ENCODE results near the gene MAP2. TPM values are rescaled to one million over a fixed set of nuclear protein-coding genes. Genes with fewer than 3 reads are reported as not detected.

Gene MAP2
- total RNA-seq, 2 experiments from 2014 or later, result not detected

DNA sequence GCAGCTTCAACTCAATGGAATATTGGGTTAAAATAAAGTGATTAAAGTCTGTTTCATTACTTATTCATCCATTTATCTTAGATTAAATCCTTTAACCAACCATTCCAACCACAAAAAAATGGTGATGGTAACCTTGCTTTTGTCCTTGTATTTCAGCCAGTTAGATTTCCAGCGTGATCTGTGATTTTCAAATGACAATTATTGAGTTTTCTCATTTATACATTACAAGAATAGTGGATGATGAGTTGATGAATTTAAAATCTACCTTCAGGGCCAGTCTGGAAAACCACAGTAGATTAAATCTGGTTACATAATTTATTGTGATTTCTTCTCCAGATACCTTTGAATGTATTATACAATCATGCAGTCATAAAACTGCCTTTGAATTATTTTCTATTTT is 318.1 kb downstream of the MAP2 start:
- no peak overlapping the region for H3K27ac Mint-ChIP-seq
- no peak for ATAC-seq
- no peak for DNase-seq
- no peaks in the 10 kb centered on the region for H3K36me3 Mint-ChIP-seq (ENCODE audit: low read depth)
- no peaks in the 10 kb centered on the region for H3K9me3 Mint-ChIP-seq (ENCODE audit: insufficient read depth)
- H3K27me3 Mint-ChIP-seq (ENCODE audit: low read depth), result no peaks in the 10 kb centered on the region
- no peaks in the 10 kb centered on the region for H3K4me1 Mint-ChIP-seq (ENCODE audit: low read depth)
- H3K4me3 Mint-ChIP-seq, result no peak overlapping the region
- POLR2A ChIA-PET, result no interaction called here
- CTCF ChIA-PET, result no interaction called here

DNA sequence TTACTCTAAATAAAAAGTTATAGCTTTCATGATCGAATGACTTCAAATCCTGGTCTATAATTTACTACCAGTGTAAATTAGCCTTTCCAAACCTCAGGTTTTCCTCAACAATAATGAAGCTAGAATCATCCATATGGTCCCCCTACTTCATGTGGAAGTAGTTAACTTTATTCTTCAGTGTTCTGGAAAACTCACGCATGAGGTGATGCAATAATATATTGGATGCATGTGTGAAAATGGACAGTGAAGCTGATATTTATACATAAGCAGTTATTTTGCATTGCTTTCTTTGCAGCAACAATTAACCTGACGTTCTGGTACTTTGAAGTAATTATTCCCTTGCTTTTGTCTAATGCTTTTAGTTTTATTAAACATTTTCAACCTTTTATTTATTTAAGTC is 329.2 kb downstream of the MAP2 start:
- no peak overlapping the region for H3K4me3 Mint-ChIP-seq
- no peak overlapping the region for H3K27ac Mint-ChIP-seq
- no peak for ATAC-seq
- no peak for DNase-seq
- CTCF ChIA-PET, result no interaction called here
- H3K4me1 Mint-ChIP-seq (ENCODE audit: low read depth), result no peaks in the 10 kb centered on the region
- no peaks in the 10 kb centered on the region for H3K27me3 Mint-ChIP-seq (ENCODE audit: low read depth)
- POLR2A ChIA-PET, result no interaction called here
- no peaks in the 10 kb centered on the region for H3K9me3 Mint-ChIP-seq (ENCODE audit: insufficient read depth)
- H3K36me3 Mint-ChIP-seq (ENCODE audit: low read depth), result no peaks in the 10 kb centered on the region

DNA sequence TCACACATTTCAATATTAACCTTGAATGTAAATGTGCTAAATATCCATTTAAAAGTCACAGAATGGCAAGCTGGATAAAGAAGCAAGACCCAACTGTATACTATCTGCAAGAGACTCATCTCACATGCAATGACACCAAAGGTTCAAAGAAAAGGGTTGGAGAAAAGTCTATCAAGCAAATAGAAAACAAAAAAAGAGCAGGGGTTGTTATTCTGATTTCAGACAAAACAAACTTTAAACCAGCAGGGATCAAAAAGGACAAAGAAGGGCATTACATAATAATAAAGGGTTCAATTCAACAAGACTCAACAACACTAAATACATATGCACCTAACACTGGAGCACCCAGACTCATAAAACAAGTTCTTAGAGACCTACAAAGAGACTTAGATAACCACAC is 333.3 kb downstream of the MAP2 start:
- DNase-seq (no peak), ATAC-seq (no peak)
- Mint-ChIP-seq H3K9me3 (ENCODE audit: insufficient read depth) (no peaks in the 10 kb centered on the region), H3K27ac (no peak overlapping the region), H3K4me3 (no peak overlapping the region), H3K36me3 (ENCODE audit: low read depth) (no peaks in the 10 kb centered on the region), H3K27me3 (ENCODE audit: low read depth) (no peaks in the 10 kb centered on the region), H3K4me1 (ENCODE audit: low read depth) (no peaks in the 10 kb centered on the region)
- ChIA-PET CTCF (no interaction called here), POLR2A (no interaction called here)

DNA sequence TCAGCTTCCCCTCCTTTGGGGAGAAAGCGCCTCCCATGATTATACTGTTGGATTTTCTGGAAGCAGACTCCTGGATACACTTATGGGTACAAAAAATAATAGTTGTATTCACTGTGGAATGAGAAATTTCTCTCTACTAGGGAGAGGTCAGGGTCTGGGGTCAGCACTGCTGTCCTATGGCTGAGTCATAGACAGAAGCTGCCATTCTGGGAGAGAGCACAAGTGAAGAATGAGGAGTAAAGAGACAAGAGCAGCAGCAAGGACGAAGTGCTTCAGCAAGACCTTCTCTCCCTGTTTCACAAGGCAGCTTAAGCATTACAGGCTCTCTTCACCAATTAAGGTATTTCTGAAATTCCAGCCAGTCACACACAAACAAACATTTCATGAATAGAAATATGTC is 337.7 kb downstream of the MAP2 start:
- Mint-ChIP-seq H3K9me3 (ENCODE audit: insufficient read depth) (no peaks in the 10 kb centered on the region), H3K36me3 (ENCODE audit: low read depth) (no peaks in the 10 kb centered on the region)
- CTCF ChIA-PET, result no interaction called here

DNA sequence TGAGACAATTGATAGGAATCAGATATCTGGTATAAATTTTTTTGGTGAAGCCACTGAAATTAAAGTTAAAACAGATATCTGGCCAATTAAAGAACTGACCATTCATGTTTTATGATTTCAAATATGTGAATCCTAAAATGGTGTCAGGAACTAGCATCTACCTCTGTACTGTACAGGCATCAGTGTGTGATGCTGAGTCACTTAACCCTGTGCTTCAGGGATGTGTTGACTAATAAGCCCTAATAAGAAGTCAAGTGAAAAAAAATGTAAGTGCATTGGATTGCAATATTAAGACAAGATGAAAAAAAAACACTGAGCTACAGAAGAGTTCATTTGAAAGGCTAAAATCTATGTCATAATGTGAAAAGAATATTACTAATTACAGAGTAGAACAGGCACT is 338.7 kb downstream of the MAP2 start:
- H3K4me3 Mint-ChIP-seq, result no peak overlapping the region
- ATAC-seq (no peak), DNase-seq (no peak)
- no peak overlapping the region for H3K27ac Mint-ChIP-seq
- CTCF ChIA-PET, result no interaction called here
- H3K27me3 Mint-ChIP-seq (ENCODE audit: low read depth), result no peaks in the 10 kb centered on the region
- POLR2A ChIA-PET, result interaction anchor here (0.6 kb wide), 1 partner anchor 296 kb away, joined by 3 read pairs; no protein-coding TSS in a partner anchor
- H3K9me3 Mint-ChIP-seq (ENCODE audit: insufficient read depth), result no peaks in the 10 kb centered on the region
- no peaks in the 10 kb centered on the region for H3K36me3 Mint-ChIP-seq (ENCODE audit: low read depth)
- H3K4me1 Mint-ChIP-seq (ENCODE audit: low read depth), result no peaks in the 10 kb centered on the region

More for the DNA sequence above, 337.7 kb downstream of the MAP2 start:
- ATAC-seq, result no peak
- Mint-ChIP-seq H3K27ac (no peak overlapping the region), H3K4me1 (ENCODE audit: low read depth) (no peaks in the 10 kb centered on the region), H3K27me3 (ENCODE audit: low read depth) (no peaks in the 10 kb centered on the region), H3K4me3 (no peak overlapping the region)
- no peak for DNase-seq
- POLR2A ChIA-PET, result no interaction called here

DNA sequence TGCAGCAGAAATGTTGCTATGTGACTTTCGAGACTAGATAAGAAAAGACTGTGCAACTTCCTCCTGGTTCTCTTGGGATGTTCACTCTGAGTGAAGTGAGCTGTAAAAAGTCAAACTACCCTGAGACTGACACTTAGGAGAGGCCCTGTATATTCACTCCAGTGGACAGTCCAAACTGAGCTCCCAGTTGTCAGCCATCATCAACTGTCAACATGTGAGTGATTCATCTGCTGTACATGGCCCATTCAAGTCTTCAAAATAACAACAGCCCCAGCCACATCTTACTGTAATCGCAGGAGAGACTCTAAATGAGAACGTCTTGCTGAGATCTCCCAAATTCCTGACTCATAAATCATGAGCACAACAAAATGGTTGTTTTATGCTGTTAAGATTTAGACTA is 339.3 kb downstream of the MAP2 start:
- POLR2A ChIA-PET, result interaction anchor here (0.6 kb wide), 1 partner anchor 297 kb away, joined by 3 read pairs; no protein-coding TSS in a partner anchor

DNA sequence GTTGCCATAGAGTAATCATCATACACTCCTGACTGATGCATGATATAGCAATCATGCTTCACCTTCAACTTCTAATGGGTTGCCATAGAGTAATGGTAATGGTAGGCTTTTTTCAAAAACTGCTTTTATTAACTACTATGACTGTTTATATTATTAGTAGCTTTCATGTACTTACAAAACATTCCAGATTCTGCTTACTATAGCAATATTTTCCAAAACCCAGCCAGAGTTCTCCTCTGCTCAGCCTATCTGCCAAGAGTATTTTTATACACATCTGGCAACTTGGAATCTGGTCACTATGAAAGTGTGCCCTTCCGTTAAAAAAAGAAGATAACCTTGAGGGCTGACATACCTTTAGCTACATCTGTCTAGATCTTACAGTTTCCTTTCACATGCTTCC is 342.8 kb downstream of the MAP2 start:
- H3K4me1 Mint-ChIP-seq (ENCODE audit: low read depth), result no peaks in the 10 kb centered on the region
- ChIA-PET POLR2A (no interaction called here), CTCF (no interaction called here)
- H3K9me3 Mint-ChIP-seq (ENCODE audit: insufficient read depth), result no peaks in the 10 kb centered on the region
- H3K27me3 Mint-ChIP-seq (ENCODE audit: low read depth), result peaks cover 8% of the 10 kb centered on the region
- H3K36me3 Mint-ChIP-seq (ENCODE audit: low read depth), result no peaks in the 10 kb centered on the region
- no peak overlapping the region for H3K4me3 Mint-ChIP-seq
- no peak for ATAC-seq
- H3K27ac Mint-ChIP-seq, result no peak overlapping the region
- no peak for DNase-seq

More for the DNA sequence above, 339.3 kb downstream of the MAP2 start:
- DNase-seq, result no peak
- no peaks in the 10 kb centered on the region for H3K4me1 Mint-ChIP-seq (ENCODE audit: low read depth)
- H3K9me3 Mint-ChIP-seq (ENCODE audit: insufficient read depth), result no peaks in the 10 kb centered on the region
- H3K27me3 Mint-ChIP-seq (ENCODE audit: low read depth), result no peaks in the 10 kb centered on the region
- CTCF ChIA-PET, result no interaction called here
- ATAC-seq, result no peak
- no peak overlapping the region for H3K4me3 Mint-ChIP-seq
- H3K36me3 Mint-ChIP-seq (ENCODE audit: low read depth), result no peaks in the 10 kb centered on the region
- H3K27ac Mint-ChIP-seq, result no peak overlapping the region

DNA sequence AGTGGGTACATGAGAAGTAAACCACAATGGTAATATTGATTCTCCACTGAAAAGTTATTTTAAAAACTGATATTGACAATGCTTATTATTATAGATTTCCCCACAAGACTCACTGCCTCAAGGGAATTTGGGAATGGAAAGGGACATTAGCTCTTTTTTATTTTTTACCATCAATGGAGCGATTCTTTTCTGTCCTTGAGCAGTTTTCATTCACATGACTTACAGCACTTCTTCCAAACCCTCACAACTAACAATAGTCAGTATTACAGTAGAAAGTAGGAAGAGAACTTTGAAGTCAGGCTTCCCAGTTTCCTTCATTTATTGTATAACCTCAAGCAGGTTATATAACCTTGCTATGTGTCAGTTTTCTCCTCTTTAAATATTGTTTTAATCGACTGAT is 343.5 kb downstream of the MAP2 start:
- ATAC-seq (no peak), DNase-seq (no peak)
- no peak overlapping the region for H3K4me3 Mint-ChIP-seq
- no peaks in the 10 kb centered on the region for H3K9me3 Mint-ChIP-seq (ENCODE audit: insufficient read depth)
- H3K4me1 Mint-ChIP-seq (ENCODE audit: low read depth), result no peaks in the 10 kb centered on the region
- ChIA-PET POLR2A (no interaction called here), CTCF (no interaction called here)
- peaks cover 10% of the 10 kb centered on the region for H3K27me3 Mint-ChIP-seq (ENCODE audit: low read depth)
- no peak overlapping the region for H3K27ac Mint-ChIP-seq
- H3K36me3 Mint-ChIP-seq (ENCODE audit: low read depth), result no peaks in the 10 kb centered on the region

DNA sequence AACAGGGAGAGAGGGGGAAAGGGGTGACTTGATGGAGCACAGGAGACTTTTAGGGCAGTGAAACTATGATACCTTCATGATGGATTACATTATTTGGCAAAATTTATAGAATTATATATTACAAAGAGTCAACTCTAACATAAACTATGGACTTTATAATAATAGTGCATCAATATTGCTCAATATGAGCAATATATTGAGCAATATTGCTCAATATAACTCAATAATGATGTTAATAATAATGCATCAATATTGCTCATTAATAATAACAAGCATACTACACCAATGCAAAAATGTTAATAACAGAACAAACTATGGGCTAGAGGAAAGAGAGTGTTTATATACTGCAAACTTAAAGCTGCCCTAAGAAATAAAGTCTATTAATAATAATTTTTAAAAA is 344.7 kb downstream of the MAP2 start:
- ATAC-seq, result no peak
- POLR2A ChIA-PET, result no interaction called here
- DNase-seq, result no peak
- peaks cover 19% of the 10 kb centered on the region for H3K27me3 Mint-ChIP-seq (ENCODE audit: low read depth)
- CTCF ChIA-PET, result no interaction called here
- no peaks in the 10 kb centered on the region for H3K9me3 Mint-ChIP-seq (ENCODE audit: insufficient read depth)
- no peaks in the 10 kb centered on the region for H3K4me1 Mint-ChIP-seq (ENCODE audit: low read depth)
- no peak overlapping the region for H3K27ac Mint-ChIP-seq
- no peaks in the 10 kb centered on the region for H3K36me3 Mint-ChIP-seq (ENCODE audit: low read depth)
- no peak overlapping the region for H3K4me3 Mint-ChIP-seq

DNA sequence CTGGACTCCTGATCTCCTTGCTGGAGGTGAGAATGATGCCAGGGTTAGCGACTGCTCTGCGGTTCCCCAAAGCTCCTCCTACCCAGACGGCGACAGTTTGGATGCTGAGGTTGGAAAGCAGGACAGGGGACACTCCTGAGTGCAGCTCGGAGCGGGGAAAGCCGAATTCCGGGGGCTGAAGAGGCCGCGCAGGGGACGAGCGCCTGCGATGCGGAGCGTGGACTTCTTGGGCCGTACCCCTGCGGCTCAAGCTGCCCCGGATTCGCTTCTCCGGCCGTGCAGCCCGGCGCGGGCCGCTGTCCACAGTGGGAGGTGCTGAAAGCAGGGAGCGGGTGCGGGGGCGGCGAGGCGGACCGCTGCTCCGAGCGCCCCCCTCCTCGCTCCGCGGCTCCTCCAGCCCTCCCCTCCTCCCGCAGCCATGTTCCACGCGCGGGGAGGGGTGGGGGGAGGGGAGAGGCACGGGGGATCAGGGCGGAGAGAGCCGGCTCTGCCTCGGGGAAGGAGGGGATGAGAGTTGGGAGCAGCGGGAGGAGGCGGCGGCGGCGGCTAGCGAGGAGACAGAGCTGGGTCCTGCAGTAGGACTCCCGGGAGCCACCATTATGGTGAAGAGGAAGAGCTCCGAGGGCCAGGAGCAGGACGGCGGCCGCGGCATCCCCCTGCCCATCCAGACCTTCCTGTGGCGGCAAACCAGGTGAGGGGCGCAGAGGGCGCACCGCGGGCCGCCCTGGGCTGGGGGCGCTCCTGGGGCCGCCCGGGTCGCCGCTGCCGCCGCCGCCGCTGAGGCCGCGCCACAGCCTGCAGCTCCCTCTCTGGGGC is 347.8 kb downstream of the MAP2 start, which contains the start of gene UNC80:
Gene UNC80, plus strand, starts transcription at position 359 of the 816 bp plus-strand sequence. Its CDS starts 241 bp downstream, at position 600.
- Mint-ChIP-seq H3K9me3 (ENCODE audit: insufficient read depth) (no peaks in the 10 kb centered on the region), H3K4me1 (ENCODE audit: low read depth) (no peaks in the 10 kb centered on the region), H3K27ac (no peak within 1 kb of the TSS), H3K27me3 (ENCODE audit: low read depth) (peaks cover 19% of the 10 kb centered on the region), H3K4me3 (no peak within 1 kb of the TSS), H3K36me3 (ENCODE audit: low read depth) (no peaks in the 10 kb centered on the region)
- CTCF ChIA-PET, result no interaction called here
- POLR2A ChIA-PET, result no interaction called here
- ATAC-seq, result no peak
- DNase-seq, result peak; percentile 40

DNA sequence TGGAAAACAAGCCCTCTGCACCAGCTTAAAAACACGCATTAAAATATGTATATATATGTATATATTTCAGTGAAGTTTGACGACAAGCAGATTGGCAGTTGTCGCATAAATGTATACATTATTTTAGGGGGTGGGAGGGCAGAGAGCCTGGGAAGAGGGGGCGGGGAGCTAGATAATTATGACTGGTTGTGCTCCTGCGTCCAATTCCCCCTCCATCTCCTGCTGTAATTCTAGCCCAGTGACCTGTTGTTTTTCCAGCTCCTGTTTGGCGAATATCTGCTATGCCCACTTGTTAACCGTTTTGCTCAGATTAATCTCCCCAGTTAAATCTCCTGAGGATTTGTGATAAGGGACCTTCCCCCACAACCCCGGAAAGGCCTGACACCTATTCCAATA is 348.4 kb downstream of the MAP2 start:
- DNase-seq (no peak), ATAC-seq (no peak)
- no peak overlapping the region for H3K4me3 Mint-ChIP-seq
- no peaks in the 10 kb centered on the region for H3K9me3 Mint-ChIP-seq (ENCODE audit: insufficient read depth)
- H3K27me3 Mint-ChIP-seq (ENCODE audit: low read depth), result peaks cover 19% of the 10 kb centered on the region
- ChIA-PET POLR2A (no interaction called here), CTCF (no interaction called here)
- no peaks in the 10 kb centered on the region for H3K36me3 Mint-ChIP-seq (ENCODE audit: low read depth)
- no peak overlapping the region for H3K27ac Mint-ChIP-seq
- no peaks in the 10 kb centered on the region for H3K4me1 Mint-ChIP-seq (ENCODE audit: low read depth)

DNA sequence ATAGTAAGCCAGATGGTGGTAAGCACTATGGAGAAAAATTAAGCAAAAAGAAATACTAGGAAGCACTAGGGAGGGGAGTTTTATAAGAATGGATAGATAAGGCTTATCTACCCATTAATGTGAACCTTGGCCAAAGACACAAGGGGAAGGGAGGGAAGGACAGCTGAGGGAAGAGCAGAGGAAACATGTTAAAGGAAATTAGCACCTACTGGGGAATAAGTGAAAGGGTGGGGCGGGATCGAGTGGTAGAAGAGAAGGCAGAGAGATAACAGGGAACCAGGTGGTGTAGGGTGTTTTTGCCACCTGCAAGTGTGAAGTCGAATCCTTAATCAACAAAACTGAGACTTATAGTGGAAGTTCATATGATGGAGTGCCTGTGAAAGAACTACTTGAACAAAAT is 349.5 kb downstream of the MAP2 start:
- no peak for ATAC-seq
- peaks cover 19% of the 10 kb centered on the region for H3K27me3 Mint-ChIP-seq (ENCODE audit: low read depth)
- no peak overlapping the region for H3K4me3 Mint-ChIP-seq
- H3K4me1 Mint-ChIP-seq (ENCODE audit: low read depth), result no peaks in the 10 kb centered on the region
- H3K9me3 Mint-ChIP-seq (ENCODE audit: insufficient read depth), result no peaks in the 10 kb centered on the region
- no peaks in the 10 kb centered on the region for H3K36me3 Mint-ChIP-seq (ENCODE audit: low read depth)
- no peak overlapping the region for H3K27ac Mint-ChIP-seq
- POLR2A ChIA-PET, result no interaction called here
- DNase-seq, result no peak
- CTCF ChIA-PET, result no interaction called here

Measured in activated CD8-positive, alpha-beta T cell treated with anti-CD3 and anti-CD28 coated beads, Interleukin-2, amount 10 ng/mL, durations not matched to agents 7 days and 5 days (primary cell).